Activated CD4-positive, CD25-positive, alpha-beta regulatory T cell (primary cell): ENCODE data around the gene VSIR.
A peak's percentile ranks its signal among the peaks of the same experiment; 100 is the strongest.

Source experiments
- DNase-seq, 4 experiments: peaks; one replicate each; lab custom pipeline; 2025; lab: John Stamatoyannopoulos, UW

VSIR gene

DNA sequence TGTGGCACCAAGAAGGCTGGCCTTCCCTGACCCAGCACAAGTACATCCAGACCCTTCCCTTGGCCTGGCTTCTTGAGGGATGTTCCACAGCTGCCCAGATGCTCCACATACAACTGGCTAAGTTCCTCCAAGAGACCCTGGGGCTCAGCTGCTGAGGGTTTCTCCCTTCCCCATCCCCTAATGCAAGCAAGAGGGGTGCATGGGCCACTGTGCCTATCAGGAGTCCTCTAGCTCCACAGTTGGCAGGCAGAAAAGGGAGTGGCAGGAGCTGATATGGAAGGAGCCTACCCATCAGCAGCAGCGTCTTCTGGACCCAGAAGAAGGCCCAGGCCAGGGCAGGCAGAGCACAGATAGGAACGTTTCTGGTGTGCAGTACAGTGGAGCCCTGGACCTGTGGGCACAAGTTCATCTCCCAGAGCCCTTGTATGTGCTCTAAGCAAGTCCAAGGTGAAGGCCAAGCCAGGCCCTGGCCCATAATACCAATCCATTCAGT lies 26.2 kb downstream of the VSIR start:
- DNase-seq: no peak

DNA sequence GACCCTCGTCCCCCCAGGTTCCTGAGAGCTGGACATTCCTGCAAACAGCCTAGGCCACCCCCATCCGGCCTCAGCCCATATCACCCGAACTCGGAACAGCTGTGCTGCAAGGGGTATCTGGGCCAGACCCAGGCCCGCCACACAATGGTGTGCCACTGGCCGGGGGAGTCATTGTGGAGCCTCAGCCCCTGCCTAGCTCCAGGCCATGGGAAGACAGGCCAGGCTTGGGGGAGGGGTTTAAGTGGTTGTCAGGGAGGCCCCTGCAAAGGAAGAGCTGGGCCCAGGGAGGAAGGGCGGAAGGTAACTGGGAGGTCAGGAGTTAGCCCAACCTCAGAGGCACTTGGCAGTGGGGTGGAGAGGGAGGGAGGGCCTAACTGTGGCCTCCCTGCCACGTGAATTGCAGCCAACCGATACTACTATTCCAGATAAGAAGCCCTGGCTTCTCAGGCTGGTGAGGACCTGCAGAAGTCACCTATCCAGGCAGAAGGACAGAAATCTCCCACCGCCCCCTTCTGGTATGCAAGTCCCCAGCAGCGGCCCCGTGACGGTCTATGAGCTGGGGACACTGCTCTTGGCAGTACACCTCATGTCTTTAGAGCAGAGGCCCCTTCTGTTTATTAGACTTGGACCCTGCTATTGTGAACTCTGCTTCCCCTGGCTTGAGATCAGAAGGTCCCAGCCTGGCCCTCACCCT lies 26.8 kb downstream of the VSIR start:
- no peak for DNase-seq

DNA sequence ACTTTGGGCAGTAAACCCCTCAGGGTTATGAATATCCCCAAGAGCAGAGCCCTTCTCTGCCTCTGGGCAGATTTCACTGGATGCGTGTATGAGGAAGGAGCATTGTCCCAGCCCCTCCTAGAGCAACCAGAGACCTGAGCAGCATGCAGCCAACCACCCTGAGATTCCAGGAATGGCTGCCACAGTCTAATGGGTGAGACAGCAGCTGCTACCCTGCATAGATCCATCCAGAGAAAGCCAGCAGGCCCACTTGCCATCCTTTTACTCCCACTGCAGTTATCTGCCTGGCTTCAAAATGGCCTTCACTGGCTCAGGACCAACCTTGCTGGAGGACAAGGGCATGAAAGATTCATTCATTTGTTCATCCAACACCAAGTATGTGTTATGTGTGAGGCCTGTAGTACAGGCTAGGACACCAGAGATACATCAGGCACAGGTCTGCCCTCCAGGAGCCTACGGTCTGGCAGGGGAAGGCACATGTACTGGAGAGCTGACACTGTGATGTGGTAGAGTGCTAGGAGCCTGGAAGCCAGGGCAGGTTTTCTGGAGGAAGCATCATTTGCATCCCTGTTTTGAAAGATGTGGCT lies 27.6 kb downstream of the VSIR start:
- DNase-seq: no peak

DNA sequence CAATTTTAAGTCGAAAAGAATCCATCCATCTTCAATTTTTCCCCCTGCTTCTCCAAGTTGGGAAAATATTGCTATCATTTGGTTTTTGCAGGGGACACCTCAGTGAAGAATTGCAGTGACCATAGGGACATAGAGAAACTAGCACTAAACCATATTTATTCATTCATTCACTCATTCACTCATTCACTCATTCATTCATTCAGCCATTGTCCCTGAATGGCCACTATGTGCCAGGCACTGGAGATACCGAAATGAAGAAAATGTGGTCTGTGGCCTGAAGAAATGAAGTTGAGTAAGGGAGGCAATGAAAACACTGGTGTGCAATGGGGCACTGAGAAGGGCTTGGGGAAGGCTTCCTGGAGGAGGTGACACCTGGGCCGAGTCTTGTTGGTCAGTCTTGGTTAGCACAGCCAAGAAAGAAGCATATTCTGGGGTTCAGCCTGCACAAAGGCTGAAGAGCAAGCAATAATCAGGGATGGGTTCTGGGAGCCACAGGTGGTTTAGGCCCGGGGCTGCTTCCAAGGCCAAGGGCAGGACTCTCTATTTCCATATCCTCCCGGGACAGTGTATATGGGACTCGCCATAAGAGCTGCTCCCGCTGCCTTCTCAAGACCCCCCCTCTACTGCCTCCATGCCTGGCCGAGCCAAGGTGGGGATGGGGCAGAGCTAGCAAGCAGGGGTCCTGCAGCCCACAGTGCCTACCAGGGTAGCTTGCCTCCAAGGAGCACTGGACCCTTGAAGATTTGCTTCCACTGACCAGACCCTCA lies 28.2 kb downstream of the VSIR start:
- no peak for DNase-seq

DNA sequence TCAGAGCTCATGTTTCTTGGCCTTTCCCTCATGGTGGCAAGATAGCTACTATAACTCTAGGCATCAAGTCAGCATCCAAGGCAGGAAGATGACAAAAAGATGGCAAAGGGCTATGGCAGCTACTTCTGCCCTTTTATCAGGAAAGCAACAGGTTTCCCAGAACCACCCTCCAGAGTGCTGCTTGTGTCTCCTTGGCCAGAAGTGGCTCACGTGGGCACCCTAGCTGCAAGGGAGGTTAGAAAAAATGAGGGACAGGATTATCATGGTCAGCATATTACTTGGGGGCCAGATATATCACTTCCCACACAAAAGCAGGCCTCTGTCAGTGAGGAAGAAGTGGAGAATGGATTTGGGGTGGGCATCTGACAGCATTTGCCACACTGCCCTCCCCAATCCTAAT lies 29.5 kb downstream of the VSIR start:
- DNase-seq: no peak

DNA sequence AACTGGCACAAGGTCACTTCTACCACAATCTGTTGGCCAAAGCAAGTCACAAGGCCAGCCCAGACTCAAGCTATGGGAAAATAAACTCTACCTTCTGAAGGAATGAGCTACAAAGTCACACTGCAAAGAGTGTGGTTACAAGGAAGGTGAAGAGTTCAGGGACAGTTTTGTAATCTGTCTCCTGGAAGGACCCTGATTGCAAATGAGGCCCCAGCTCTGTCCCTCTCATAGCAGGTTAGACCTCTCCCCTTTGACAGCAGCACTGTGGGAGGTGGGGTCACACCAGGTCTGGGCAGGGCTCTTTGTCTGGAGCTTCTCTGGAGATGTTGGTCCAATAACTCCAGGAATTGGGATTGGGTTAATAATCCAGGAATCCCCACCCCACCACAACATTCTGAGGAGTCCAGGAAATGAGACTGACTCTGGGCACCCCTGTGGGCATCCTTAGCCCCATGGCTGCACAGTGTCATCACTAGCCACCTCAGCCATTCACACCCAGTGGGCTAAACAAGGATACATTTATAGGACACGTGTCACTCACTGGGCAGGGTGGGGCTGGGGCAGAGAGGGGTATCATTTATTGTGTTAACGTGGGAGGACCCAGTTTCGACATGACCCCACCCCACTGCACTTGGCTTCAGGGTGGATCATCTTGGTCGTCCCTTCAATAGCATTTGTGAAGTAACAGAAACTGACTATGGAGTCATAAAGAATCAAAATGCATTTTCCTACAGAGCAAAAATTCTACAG lies 30.1 kb downstream of the VSIR start:
- no peak for DNase-seq

DNA sequence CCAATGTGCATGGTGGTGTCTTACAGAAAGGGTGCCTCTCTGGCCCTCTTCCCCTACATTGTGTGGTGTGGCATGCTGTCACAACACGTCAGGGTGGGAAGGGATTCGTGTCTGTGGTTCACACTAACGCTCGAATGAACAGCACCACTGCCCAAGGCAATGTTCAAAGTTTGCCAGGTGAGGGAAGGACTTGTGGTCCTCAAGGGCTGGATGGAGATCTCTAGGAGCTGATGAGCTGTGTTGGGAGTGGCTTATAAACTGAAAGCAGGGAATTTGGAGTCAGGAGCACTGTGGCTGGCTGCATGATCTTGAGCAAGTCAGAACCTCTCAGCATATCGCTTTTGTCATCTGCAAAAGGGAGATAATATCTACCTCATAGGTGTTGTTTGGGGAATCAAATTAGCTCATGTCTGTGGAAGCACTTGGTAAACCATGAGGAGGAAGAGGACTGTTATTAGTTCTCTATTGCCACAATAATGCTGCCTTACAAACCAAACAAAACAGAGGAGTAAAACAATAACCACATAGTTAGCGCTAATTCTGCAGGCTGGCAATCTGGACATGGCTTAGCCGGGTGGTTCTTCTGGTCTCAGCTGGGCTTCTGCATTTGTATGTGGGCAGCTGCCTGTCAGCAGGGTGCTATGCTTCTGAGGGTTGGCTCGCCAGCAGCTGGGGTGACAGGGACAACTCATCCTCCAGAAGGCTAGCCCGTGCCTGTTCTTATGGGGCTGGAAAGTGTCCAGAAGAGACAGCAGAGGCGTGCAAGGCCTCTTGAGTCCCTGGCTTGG lies 30.8 kb downstream of the VSIR start:
- DNase-seq: no peak

DNA sequence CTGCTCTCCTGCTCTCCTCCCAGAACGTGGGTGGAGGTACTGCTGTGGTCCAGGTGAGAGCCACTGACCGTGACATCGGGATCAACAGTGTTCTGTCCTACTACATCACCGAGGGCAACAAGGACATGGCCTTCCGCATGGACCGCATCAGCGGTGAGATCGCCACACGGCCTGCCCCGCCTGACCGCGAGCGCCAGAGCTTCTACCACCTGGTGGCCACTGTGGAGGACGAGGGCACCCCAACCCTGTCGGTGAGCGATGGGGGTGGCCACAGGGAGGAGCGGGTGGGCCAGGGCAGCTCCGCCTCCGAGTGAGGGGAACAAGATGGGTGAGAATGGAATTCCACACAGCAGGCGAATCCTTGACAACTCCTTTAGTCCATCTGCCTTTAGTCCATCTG lies 31.6 kb downstream of the VSIR start:
- DNase-seq: no peak

DNA sequence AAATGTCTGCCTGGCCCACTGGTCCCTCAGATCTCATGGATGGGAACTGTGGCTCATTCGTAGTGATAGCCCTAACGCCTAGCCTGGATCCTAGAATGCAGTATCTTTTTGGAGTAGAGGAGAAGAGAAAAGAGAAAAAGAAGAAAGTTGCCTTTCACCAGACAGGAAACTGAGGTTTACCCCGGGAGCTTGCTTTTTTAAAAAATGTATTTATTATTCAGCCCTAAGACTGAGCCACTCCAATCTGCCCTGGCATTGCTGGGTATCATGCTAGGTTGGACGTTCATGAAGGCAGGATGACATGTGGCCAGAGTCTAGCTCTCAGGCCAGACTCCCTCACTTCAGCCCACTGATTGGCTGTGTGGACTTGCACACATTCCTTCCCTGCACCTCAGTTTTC lies 32.3 kb downstream of the VSIR start:
- DNase-seq: no peak

DNA sequence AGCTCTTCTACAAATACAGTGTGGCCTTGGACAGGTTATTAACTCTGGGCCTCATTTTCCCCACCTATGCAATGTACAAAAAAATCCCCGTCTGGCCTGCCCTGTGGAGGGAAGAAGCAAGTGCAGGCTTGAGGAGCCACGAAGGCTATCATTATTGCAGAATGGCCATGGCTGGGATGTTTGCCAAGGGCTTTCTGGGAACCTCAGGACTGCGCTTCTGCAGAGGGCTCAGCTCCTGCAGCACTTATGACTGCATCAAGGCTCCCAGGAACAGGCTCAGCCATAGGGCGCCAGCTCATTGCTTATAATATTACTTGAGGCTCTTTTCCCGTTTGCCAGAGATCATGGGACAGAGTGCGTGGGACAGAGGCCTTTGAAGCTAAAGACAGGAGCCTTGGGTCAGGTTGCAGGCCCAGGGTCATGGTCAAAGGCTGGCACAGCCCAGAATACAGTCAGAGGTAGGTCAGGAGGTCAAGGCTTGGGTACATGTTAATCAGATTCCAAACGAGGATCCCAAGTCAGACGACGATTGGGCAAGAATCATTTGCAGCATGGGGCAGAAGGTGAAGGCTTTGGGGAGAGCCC lies 33.2 kb downstream of the VSIR start:
- no peak for DNase-seq

DNA sequence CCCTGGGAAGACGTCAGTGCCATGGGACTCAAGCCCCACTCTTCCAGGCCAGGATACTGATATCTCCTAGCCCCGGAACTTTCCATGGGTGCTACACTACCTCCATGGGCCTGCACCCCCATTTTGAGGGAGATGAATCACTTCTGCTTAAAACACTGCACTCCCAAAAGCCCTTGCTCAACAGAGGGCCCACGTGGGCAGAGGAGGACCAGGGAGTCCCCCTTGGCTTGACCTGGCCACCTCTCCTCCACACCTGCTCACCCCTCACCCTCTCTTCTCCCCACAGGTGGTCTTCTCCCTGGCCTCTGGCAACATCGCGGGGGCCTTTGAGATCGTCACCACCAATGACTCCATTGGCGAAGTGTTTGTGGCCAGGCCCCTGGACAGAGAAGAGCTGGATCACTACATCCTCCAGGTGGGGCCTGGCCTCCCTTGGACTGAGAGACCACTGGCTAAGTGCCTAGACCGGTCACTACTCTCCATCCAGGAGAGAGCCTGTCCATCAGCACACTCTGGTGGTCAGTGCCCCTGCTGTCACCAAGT lies 33.9 kb downstream of the VSIR start:
- no peak for DNase-seq

DNA sequence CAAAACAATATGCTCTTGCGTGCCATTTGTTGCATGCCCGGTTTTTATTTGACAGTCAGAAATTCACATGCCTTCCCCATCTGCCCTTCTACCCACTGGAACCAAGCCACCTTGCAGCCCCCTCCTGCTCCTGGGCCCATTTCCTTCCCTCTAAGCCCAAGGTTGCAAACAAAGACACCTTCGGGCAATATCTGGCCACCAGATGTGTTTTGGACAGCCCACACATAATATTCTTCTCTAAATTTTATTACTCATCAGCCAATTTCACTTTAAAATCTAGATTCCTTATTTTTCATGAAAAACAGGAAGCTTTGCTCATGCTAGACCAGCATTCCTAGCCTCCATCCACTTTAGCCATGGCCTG lies 35.5 kb downstream of the VSIR start:
- no peak for DNase-seq

DNA sequence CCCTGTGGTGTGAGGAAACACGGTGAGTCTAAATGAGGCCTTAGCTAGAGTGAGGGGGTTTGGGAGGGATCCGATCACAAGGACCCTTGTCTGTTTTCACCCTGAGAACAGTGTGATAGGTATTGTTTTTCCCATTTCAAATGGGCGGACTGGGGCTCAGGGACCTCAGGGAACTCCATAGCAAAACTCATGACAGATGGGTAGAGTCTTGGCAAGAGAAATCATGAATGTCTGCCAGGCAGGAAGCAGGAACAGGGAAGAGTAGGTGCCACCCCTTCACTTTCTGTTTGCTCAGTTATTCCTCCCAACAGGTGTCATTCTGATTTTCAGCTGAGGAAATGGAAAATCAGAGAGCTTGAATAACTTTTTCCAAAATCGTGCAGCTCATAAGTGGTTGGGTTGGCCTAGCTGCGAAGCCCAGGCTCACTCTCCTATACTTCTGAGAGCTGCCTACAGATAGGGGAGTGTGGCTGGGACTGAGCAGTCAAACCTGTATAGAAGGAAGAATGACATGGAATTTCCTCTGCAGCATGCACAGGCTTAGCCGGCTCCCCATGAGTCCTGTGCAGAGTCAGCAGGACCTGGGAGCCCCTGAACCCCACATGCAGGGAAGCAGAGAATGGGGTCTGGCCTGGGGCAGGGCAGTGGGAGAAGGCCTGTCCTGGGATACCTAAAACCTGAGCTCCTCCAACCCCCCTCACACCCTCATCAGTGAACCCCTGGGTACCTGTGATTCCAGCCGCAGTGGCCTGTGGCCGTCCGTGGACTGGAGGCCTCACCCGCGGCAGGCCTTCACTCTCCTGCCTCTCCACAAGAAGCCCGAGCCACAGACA lies 36.1 kb downstream of the VSIR start:
- DNase-seq: no peak

DNA sequence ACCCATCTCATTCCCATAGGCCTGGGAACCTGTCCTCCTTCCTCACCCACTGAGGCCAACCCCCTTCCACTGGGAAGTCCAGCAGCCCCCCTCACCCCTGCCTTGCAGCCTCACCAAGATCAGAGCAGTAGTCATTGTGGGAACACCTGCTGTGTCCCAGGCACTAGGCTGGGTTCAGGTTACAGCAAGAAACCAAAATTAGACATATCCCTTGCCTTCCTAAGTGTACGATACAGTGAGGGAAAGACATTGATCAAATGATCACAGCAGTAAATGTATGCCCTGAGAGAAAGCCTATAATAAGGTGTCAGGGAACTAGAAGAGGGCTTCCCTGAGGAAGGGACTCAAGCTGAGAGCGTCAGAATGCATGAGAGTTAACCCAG lies 36.8 kb downstream of the VSIR start:
- DNase-seq: no peak

DNA sequence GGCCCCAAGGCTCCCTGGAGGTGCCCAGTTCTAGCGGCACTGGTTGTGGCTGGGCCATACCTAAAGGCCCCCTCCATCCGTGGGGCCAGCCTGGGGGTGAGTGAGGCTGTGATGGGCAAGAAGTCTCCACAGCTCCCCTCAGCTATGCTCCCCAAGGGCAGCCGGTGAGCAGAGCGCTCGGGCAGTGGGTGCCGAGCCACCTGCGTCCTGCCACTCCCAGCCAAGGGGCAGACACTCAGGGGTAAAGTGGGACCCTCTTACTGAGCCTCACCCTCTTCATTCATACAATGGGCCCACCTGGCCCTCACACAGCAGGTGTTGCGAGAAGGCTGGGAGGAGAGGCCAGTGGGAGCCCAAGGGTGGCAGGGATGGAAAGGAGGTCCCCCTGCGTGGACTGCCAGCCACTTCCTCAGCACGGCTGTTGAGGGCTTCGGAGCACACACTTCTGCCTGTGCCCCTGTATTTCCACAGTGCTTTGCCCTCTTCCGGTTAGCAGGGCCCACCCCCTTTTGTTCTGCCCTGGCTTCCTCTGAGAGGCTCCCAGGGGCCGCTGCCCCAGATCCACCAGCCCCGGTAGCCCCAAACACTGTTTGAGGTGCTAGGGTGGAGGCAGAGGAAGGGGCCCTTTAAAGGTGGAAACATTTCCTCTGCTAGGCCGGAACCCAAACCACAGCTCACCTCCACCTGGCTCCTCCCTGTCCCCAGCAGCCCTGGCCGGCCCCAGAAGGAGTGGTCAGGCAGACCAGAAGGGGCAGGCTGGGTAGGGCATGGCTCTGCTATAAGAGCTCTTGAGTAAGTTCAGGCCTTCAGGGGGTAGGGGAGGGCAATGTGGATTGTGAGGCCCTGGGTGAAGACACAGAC lies 37.4 kb downstream of the VSIR start:
- peak in 2 of 4 experiments; percentile 47 to 58 for DNase-seq

DNA sequence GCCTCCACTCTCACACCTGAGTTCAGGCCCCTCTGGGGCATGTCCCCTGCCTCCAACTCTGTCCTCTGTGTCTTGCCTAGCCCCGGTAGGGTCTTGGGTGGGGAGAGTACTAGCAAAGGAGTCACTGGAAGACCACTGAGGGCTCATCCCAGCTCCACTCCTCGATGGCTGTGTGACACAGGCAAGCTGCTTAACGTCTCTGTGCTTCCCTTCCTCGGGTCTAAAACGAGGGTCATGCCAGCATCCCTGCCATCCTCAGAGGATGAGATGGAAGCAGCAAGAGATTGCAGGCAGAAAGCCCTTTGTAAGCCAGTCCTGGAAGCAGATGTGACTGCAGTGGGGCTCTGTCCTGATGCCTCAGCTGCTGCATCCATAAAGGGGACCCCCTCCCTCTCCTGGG lies 38.5 kb downstream of the VSIR start:
- no peak for DNase-seq

DNA sequence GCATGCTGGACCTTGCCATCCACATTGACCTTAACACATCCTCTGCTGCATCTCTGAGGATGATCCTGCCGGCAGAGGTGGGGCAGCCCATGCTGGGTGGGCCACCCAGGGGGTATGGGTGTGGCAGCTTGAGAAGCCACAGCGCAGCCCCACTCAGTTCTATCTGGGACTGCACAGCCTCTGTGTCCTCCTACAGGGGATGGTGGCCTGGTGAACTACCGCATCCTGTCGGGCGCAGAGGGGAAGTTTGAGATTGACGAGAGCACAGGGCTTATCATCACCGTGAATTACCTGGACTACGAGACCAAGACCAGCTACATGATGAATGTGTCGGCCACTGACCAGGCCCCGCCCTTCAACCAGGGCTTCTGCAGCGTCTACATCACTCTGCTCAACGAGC lies 41.5 kb downstream of the VSIR start:
- DNase-seq: no peak

DNA sequence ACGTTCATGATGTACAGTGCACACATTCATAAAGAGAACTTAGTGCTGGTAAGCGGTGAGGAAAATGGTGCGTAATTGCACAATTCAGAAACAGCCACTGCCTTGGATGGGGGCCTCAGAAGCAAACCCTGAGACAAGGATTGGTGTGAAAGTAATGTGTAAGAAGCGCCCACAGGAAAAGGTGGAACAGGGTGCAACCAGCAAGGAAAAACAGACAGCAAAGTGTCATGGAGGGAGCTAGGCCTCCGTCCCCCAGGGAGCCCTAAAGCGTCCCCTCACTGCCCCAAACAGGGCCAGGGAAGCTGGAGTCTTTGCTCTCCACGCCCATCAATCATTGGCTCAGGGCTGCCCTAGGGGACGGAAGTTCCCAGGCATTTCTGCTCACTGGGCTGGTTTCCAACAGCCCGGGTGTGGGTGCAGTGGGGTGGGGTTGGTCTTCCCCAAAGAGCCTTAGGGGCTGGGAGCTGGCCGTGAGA lies 44.1 kb downstream of the VSIR start:
- no peak for DNase-seq
